ENCODE measurements around the gene NAALAD2. TPM values are rescaled to one million over a fixed set of nuclear protein-coding genes. Genes with fewer than 3 reads are reported as not detected.
"Not testable (repeated sequence)": the region's sequence is repeated elsewhere in the genome, so short reads cannot be mapped to it uniquely, and the experiment has no call there.

Gene NAALAD2
- total and polyA plus RNA-seq, 4 experiments from 2014 or later, result 0.08 TPM; not detected in 3

GRCh38 chr11:90120191-90120590, 14.3 kb upstream of the NAALAD2 start:
- Histone ChIP-seq H3K36me3 (ENCODE audit: insufficient read depth, low read length) (no peaks in the 10 kb centered on the region), H3K27ac (ENCODE audit: low read depth, low read length) (no peak overlapping the region), H3K4me1 (ENCODE audit: insufficient read depth, low read length) (no peaks in the 10 kb centered on the region), H3K4me3 (ENCODE audit: low read length in 2 of 2) (no peak overlapping the region), H3K9me3 (ENCODE audit: control insufficient read depth in 1 of 2, low read length in 2 of 2) (no peaks in the 10 kb centered on the region), H3K27me3 (ENCODE audit: insufficient read depth, low read length) (no peaks in the 10 kb centered on the region)
- DNase-seq, result no peak
- ChIA-PET CTCF (ENCODE audit: partially characterized antibody) (no interaction called here), POLR2A (ENCODE audit: partially characterized antibody) (no interaction called here)
- Mint-ChIP-seq H3K4me3 (no peak overlapping the region), H3K27me3 (peaks cover 0 to 2% of the 10 kb centered on the region in 2 donors), H3K27ac (no peak overlapping the region), H3K9me3 (peaks cover 0 to 2% (median 0%) of the 10 kb centered on the region in 8 donors), H3K4me1 (no peaks in the 10 kb centered on the region), H3K36me3 (no peaks in the 10 kb centered on the region)
- intact Hi-C loops (cut with micrococcal nuclease), result no loop called here

DNA sequence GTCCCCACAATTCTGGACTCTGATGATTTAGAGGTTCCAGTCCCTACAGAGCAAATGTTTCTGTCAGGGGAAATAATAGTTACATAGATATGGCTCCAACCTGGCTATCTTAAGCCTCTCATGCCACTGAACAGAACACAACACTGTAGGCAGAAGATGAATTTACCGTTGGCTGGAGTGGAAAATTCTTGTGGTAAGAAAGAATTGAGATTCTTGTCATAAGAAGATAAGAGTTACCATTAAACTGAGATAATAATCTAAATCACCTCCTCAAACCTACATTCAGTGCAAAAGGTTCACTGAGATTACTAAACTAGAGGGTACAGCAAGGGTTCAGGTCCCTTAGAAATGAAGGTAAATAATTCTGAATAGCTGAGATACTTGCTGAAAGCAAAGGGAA, 10.1 kb upstream of the NAALAD2 start:
- Mint-ChIP-seq H3K27me3 (peaks cover 0 to 2% of the 10 kb centered on the region in 2 donors), H3K27ac (no peak overlapping the region), H3K4me3 (no peak overlapping the region), H3K4me1 (no peaks in the 10 kb centered on the region), H3K9me3 (peaks cover 0 to 2% (median 0%) of the 10 kb centered on the region in 8 donors), H3K36me3 (no peaks in the 10 kb centered on the region)
- DNase-seq, result no peak
- ChIA-PET POLR2A (ENCODE audit: partially characterized antibody) (no interaction called here), CTCF (ENCODE audit: partially characterized antibody) (no interaction called here)
- Histone ChIP-seq H3K4me1 (ENCODE audit: insufficient read depth, low read length) (no peaks in the 10 kb centered on the region), H3K9me3 (ENCODE audit: control insufficient read depth in 1 of 2, low read length in 2 of 2) (no peaks in the 10 kb centered on the region), H3K27ac (ENCODE audit: low read depth, low read length) (no peak overlapping the region), H3K36me3 (ENCODE audit: insufficient read depth, low read length) (no peaks in the 10 kb centered on the region), H3K27me3 (ENCODE audit: insufficient read depth, low read length) (no peaks in the 10 kb centered on the region), H3K4me3 (ENCODE audit: low read length in 2 of 2) (no peak overlapping the region)
- intact Hi-C loops (cut with micrococcal nuclease), result no loop called here

GRCh38 chr11:90124946-90125345, 9.5 kb upstream of the NAALAD2 start:
- intact Hi-C loops (cut with micrococcal nuclease), result no loop called here
- Histone ChIP-seq H3K4me1 (ENCODE audit: insufficient read depth, low read length) (no peaks in the 10 kb centered on the region), H3K27ac (ENCODE audit: low read depth, low read length) (no peak overlapping the region), H3K9me3 (ENCODE audit: control insufficient read depth in 1 of 2, low read length in 2 of 2) (no peaks in the 10 kb centered on the region), H3K4me3 (ENCODE audit: low read length in 2 of 2) (no peak overlapping the region), H3K27me3 (ENCODE audit: insufficient read depth, low read length) (no peaks in the 10 kb centered on the region), H3K36me3 (ENCODE audit: insufficient read depth, low read length) (no peaks in the 10 kb centered on the region)
- H3K4me3 Mint-ChIP-seq, result no peak overlapping the region
- H3K27ac Mint-ChIP-seq, result no peak overlapping the region
- no peaks in the 10 kb centered on the region for H3K36me3 Mint-ChIP-seq
- peaks cover 0 to 2% (median 0%) of the 10 kb centered on the region in 8 donors for H3K9me3 Mint-ChIP-seq
- no peaks in the 10 kb centered on the region for H3K4me1 Mint-ChIP-seq
- POLR2A ChIA-PET (ENCODE audit: partially characterized antibody), result no interaction called here
- CTCF ChIA-PET (ENCODE audit: partially characterized antibody), result no interaction called here
- H3K27me3 Mint-ChIP-seq, result peaks cover 2% of the 10 kb centered on the region in 2 donors
- DNase-seq, result no peak

- H3K4me3 Mint-ChIP-seq, result peak overlapping the region in 7 of 8 donors; percentile 9 to 83 (median 59)
- ChIA-PET POLR2A (ENCODE audit: partially characterized antibody) (no interaction called here), CTCF (ENCODE audit: partially characterized antibody) (no interaction called here)
- H3K27me3 ChIP-seq (ENCODE audit: insufficient read depth, low read length), result no peaks in the 10 kb centered on the region
- peaks cover 28 to 47% of the 10 kb centered on the region in 2 donors for H3K27me3 Mint-ChIP-seq
- no peak overlapping the region for H3K4me3 ChIP-seq (ENCODE audit: low read length in 2 of 2)
- H3K9me3 Mint-ChIP-seq, result peaks cover 0 to 9% (median 2%) of the 10 kb centered on the region in 8 donors
- H3K9me3 ChIP-seq (ENCODE audit: control insufficient read depth in 1 of 2, low read length in 2 of 2), result no peaks in the 10 kb centered on the region
- no peaks in the 10 kb centered on the region for H3K36me3 ChIP-seq (ENCODE audit: insufficient read depth, low read length)
- DNase-seq, result no peak
- H3K27ac Mint-ChIP-seq, result no peak overlapping the region
- H3K4me1 Mint-ChIP-seq, result peaks cover 8 to 25% (median 15%) of the 10 kb centered on the region in 4 donors
- no peaks in the 10 kb centered on the region for H3K36me3 Mint-ChIP-seq
- intact Hi-C loops (cut with micrococcal nuclease), result no loop called here
- H3K27ac ChIP-seq (ENCODE audit: low read depth, low read length), result no peak overlapping the region
- H3K4me1 ChIP-seq (ENCODE audit: insufficient read depth, low read length), result peaks cover 11% of the 10 kb centered on the region
These were observed 644 bp upstream of the NAALAD2 start for GRCh38 chr11:90133560-90134477.

- Mint-ChIP-seq H3K4me1 (peaks cover 8 to 25% (median 15%) of the 10 kb centered on the region in 4 donors), H3K27ac (no peak overlapping the region), H3K27me3 (peaks cover 28 to 48% of the 10 kb centered on the region in 2 donors), H3K4me3 (peak overlapping the region in 7 of 8 donors; percentile 9 to 72 (median 58)), H3K36me3 (no peaks in the 10 kb centered on the region), H3K9me3 (peaks cover 0 to 9% (median 2%) of the 10 kb centered on the region in 8 donors)
- Histone ChIP-seq H3K9me3 (ENCODE audit: control insufficient read depth in 1 of 2, low read length in 2 of 2) (no peaks in the 10 kb centered on the region), H3K4me3 (ENCODE audit: low read length in 2 of 2) (no peak overlapping the region), H3K27me3 (ENCODE audit: insufficient read depth, low read length) (no peaks in the 10 kb centered on the region), H3K4me1 (ENCODE audit: insufficient read depth, low read length) (peaks cover 11% of the 10 kb centered on the region), H3K36me3 (ENCODE audit: insufficient read depth, low read length) (no peaks in the 10 kb centered on the region), H3K27ac (ENCODE audit: low read depth, low read length) (no peak overlapping the region)
- no peak for DNase-seq
- intact Hi-C loops (cut with micrococcal nuclease), result no loop called here
- CTCF ChIA-PET (ENCODE audit: partially characterized antibody), result no interaction called here
- POLR2A ChIA-PET (ENCODE audit: partially characterized antibody), result no interaction called here
These were observed 553 bp downstream of the NAALAD2 start for GRCh38 chr11:90135016-90135415.

- Mint-ChIP-seq H3K4me1 (no peaks in the 10 kb centered on the region), H3K9me3 (no peaks in the 10 kb centered on the region)
- intact Hi-C loops (cut with micrococcal nuclease), result no loop called here
These were observed 14.4 kb downstream of the NAALAD2 start for GRCh38 chr11:90148900-90149299.

GRCh38 chr11:90166982-90167573, 32.6 kb downstream of the NAALAD2 start:
- H3K4me3 Mint-ChIP-seq; H3K9me3 ChIP-seq (ENCODE audit: control insufficient read depth in 1 of 2, low read length in 2 of 2); H3K27me3 ChIP-seq (ENCODE audit: insufficient read depth, low read length); H3K4me1 ChIP-seq (ENCODE audit: insufficient read depth, low read length); intact Hi-C loops (cut with micrococcal nuclease); H3K36me3 ChIP-seq (ENCODE audit: insufficient read depth, low read length); DNase-seq; H3K27me3 Mint-ChIP-seq; CTCF ChIA-PET (ENCODE audit: partially characterized antibody); H3K4me3 ChIP-seq (ENCODE audit: low read length in 2 of 2); H3K4me1 Mint-ChIP-seq; POLR2A ChIA-PET (ENCODE audit: partially characterized antibody); H3K9me3 Mint-ChIP-seq; H3K36me3 Mint-ChIP-seq; H3K27ac Mint-ChIP-seq; H3K27ac ChIP-seq (ENCODE audit: low read depth, low read length): not testable (repeated sequence)

More at GRCh38 chr11:90148900-90149299, 14.4 kb downstream of the NAALAD2 start:
- no peak for DNase-seq
- Histone ChIP-seq H3K4me3 (ENCODE audit: low read length in 2 of 2) (no peak overlapping the region), H3K9me3 (ENCODE audit: control insufficient read depth in 1 of 2, low read length in 2 of 2) (no peaks in the 10 kb centered on the region), H3K36me3 (ENCODE audit: insufficient read depth, low read length) (no peaks in the 10 kb centered on the region), H3K4me1 (ENCODE audit: insufficient read depth, low read length) (no peaks in the 10 kb centered on the region), H3K27ac (ENCODE audit: low read depth, low read length) (no peak overlapping the region), H3K27me3 (ENCODE audit: insufficient read depth, low read length) (no peaks in the 10 kb centered on the region)
- Mint-ChIP-seq H3K27me3 (peaks cover 8 to 10% of the 10 kb centered on the region in 2 donors), H3K4me3 (no peak overlapping the region), H3K27ac (no peak overlapping the region), H3K36me3 (no peaks in the 10 kb centered on the region)
- ChIA-PET POLR2A (ENCODE audit: partially characterized antibody) (no interaction called here), CTCF (ENCODE audit: partially characterized antibody) (no interaction called here)
